GM21390 (cell line): ENCODE data around the gene AGBL4.
"Not testable (repeated sequence)": the region's sequence is repeated elsewhere in the genome, so short reads cannot be mapped to it uniquely, and the experiment has no call there.

ENCODE experiments used
- ATAC-seq: cut with Tn5 transposase; IDR thresholded peaks from one replicate; pipeline ENCODE4 v1.9.1; 2021; ENCODE audit not compliant: unreplicated experiment

AGBL4 gene

GRCh38 chr1:49319426-49319963 lies 704.3 kb downstream of the AGBL4 start:
- no peak for ATAC-seq

GRCh38 chr1:49318218-49318617 lies 705.5 kb downstream of the AGBL4 start:
- ATAC-seq: no peak

- ATAC-seq: no peak
These were observed 716.3 kb downstream of the AGBL4 start for GRCh38 chr1:49307457-49307856.

GRCh38 chr1:49306507-49307070 lies 717.2 kb downstream of the AGBL4 start:
- ATAC-seq: no peak

- not testable (repeated sequence) for ATAC-seq
These were observed 721.4 kb downstream of the AGBL4 start for GRCh38 chr1:49302400-49302799.

GRCh38 chr1:49298304-49298703 lies 725.5 kb downstream of the AGBL4 start:
- ATAC-seq: no peak

GRCh38 chr1:49297783-49298182 lies 726.0 kb downstream of the AGBL4 start:
- ATAC-seq: no peak

GRCh38 chr1:49294539-49294938 lies 729.2 kb downstream of the AGBL4 start:
- ATAC-seq: no peak

- no peak for ATAC-seq
These were observed 730.7 kb downstream of the AGBL4 start for GRCh38 chr1:49293016-49293415.

- ATAC-seq: not testable (repeated sequence)
These were observed 766.3 kb downstream of the AGBL4 start for GRCh38 chr1:49257211-49258049.

- no peak for ATAC-seq
These were observed 770.8 kb downstream of the AGBL4 start for GRCh38 chr1:49252917-49253316.

GRCh38 chr1:49251019-49251784 lies 772.6 kb downstream of the AGBL4 start:
- no peak for ATAC-seq

- no peak for ATAC-seq
These were observed 783.0 kb downstream of the AGBL4 start for GRCh38 chr1:49240709-49241221.

- ATAC-seq: no peak
These were observed 788.8 kb downstream of the AGBL4 start for GRCh38 chr1:49234988-49235387.

- ATAC-seq: no peak
These were observed 794.2 kb downstream of the AGBL4 start for GRCh38 chr1:49229555-49229954.

- no peak for ATAC-seq
These were observed 797.0 kb downstream of the AGBL4 start for GRCh38 chr1:49226758-49227157.

- no peak for ATAC-seq
These were observed 798.3 kb downstream of the AGBL4 start for GRCh38 chr1:49225464-49225863.

- ATAC-seq: no peak
These were observed 810.5 kb downstream of the AGBL4 start for GRCh38 chr1:49213301-49213700.

- no peak for ATAC-seq
These were observed 815.0 kb downstream of the AGBL4 start for GRCh38 chr1:49208712-49209111.

GRCh38 chr1:49204720-49205119 lies 819.0 kb downstream of the AGBL4 start:
- ATAC-seq: no peak

- no peak for ATAC-seq
These were observed 823.0 kb downstream of the AGBL4 start for GRCh38 chr1:49200738-49201137.
